ENCODE results near the gene DIDO1.

Gene DIDO1

GRCh38 chr20:62908971-62909791, 17.1 kb downstream of the DIDO1 start:
- no peak for DNase-seq

- DNase-seq: peak in 5 of 6 experiments; percentile 18 to 39 (median 27)
Observed at GRCh38 chr20:62907384-62908317, 18.7 kb downstream of the DIDO1 start.

GRCh38 chr20:62906647-62907375, 19.5 kb downstream of the DIDO1 start:
- DNase-seq: no peak

DNA sequence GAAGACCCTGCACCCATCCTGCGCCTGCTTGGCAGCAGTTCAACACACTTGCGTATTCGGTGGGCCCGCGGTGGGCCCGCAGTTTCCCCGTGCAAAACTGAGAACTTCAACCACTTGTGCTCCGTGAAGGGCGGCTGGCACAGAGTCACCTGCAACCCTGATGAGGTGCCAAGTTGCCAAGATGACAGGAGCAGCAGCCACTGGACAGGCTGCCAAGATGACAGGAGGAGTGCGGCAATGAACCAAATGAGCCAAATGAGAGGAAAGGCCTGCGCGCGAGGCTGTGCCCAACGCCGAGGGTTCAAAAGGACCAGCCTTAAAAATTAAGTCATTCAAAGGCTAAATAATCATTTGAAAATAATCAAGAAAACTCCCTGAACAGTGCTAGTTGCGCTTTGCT, 20.1 kb downstream of the DIDO1 start:
- no peak for DNase-seq

DNA sequence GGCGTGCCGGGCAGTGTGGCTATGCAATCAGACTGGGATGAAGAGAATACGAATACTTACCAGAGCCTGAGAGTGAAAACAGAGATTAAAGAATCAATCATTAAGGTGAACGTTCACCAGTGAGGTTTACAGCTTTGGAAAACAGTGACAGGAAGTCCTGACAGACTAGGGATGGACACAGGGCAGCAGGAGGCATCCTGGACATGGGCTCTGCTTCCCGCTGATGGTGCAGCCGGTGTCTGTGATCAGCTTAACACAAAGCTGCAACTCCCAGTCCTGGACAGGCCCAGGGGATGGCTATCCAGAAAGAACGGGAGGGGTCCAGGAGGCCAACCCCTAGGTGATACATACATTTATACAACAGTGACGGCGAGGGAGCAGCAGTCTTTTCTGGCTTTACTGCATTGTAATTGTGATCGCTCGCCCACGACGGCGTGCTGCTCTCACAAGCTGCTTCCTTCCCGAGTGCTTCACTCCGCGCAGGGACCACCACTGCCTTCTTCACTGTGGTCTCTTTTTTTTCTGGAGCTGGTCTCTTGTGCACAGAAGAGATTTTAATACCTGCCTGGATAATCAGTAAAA, 20.7 kb downstream of the DIDO1 start:
- no peak for DNase-seq

DNA sequence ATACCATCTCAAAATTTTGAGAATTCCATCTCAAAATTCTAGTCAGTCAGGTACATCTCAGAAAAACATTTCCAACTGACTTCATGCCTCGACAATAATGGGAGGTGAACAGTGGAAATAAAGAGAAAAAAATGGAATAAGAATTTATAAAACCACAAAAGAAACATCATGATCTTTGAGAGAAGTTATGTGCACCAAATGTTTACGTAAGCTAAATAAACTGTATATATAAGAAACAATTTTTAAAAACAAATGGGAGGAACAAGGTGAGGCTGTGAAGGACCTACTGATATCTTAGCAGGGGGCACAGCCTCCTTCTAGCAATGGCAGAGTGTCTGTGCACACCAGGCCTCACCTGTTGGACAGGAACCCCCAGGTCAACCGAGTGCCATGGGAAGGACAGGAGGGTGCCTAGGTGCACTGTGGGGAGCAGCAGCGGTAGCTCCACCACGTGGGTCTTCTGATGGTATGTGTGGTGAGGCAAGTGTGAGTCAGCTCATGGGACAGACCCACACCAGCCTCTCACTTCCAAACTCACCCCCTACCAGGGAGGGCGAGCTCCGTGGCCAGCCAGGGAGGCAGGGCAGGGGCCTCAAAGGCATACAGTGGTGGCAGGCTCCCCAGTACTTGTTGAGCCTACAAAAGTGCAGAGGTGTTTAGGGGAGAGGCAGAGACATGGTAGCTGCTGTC, 23.2 kb downstream of the DIDO1 start:
- DNase-seq: no peak

GRCh38 chr20:62901891-62902290, 24.4 kb downstream of the DIDO1 start:
- DNase-seq: no peak

DNA sequence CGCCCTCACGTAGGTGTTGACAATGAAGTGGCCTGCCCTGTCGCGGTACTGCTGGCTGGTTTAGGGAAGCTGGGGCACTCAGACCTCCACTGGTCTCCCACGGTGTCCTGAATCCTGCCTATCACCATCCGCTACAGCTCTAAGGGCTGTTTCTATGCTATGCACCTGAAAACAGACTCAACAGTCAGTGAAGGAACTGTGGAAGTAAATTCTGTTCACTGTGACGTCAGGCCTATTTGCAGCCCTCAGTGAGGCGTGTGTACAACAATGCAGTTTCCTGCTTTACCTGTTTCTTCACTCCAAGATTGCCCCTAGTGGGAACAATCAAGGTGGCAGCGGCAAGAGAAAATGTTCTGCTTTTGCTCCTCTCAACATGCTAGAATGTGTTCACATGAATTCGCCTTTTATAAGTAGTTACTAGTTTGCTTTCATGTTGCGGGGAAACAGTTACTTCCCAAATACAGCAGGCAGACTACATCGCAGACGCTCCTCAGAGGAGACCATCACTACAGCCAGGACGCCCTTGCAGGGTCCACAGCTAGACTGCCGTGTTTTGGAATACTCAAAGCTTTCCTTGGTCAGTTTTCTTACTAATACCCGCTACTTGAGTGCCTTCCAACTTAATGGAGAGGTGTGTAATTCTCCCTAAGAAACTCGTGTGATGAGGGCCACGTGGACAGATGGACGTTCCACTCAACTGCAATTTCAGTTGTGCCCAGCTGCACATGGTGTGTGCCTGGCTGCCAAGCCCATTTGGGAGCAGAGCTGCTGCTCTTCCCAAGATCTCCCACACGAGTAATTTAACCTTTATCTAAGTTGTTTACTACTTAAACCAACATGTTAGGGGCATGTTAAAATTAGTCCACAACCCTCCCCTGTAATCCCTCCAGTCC, 25.4 kb downstream of the DIDO1 start:
- DNase-seq: peak; percentile 21 to 59 (median 45)

GRCh38 chr20:62900052-62900691, 26.1 kb downstream of the DIDO1 start:
- peak; percentile 61 to 80 (median 70) for DNase-seq

GRCh38 chr20:62899633-62900051, 26.7 kb downstream of the DIDO1 start:
- no peak for DNase-seq

GRCh38 chr20:62898970-62899632, 27.2 kb downstream of the DIDO1 start:
- DNase-seq: no peak

GRCh38 chr20:62898093-62898964, 28.0 kb downstream of the DIDO1 start:
- no peak for DNase-seq

- no peak for DNase-seq
Observed at GRCh38 chr20:62897666-62898065, 28.6 kb downstream of the DIDO1 start.

GRCh38 chr20:62896526-62896925, 29.8 kb downstream of the DIDO1 start:
- DNase-seq: no peak

DNA sequence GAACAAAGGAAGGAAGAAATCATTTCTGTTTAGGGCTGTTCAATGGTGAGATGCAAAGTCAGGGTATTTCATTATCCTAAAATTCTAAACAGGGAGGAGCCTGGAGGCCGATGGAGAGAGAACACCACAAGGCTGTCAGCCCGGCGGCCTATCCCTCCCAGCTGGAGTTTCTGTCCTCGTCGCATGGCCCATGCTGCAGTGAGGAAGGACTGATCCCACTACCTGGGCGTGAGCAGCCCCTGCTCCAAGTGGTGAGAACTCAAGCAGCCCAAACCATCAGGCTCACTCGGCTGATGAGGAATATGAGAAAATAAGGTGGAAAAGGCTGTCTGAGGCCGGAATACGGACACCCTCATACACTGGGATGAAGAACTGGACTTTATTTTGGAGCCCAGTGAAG, 30.8 kb downstream of the DIDO1 start:
- DNase-seq: no peak

DNA sequence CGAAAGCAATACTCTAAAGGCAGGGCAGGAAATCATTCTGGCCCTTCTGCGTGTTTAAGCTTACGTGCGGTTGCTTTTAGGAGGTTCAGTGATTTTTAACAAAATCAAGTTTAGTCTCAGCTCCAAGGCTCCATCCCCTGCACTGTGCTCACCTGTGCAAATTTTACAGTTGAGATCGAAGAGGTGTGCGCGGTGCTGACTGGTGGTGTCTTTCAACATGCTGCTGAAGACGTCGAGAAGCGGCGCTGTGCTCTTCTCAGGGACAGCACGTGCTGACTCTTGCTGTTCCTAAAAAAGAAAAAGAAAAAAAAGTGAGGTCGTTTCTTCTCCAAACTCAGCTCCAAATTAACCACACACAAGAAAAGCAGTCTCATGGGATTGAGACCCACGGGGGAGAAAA, 32.0 kb downstream of the DIDO1 start:
- DNase-seq: no peak

GRCh38 chr20:62893700-62894099, 32.6 kb downstream of the DIDO1 start:
- no peak for DNase-seq

DNA sequence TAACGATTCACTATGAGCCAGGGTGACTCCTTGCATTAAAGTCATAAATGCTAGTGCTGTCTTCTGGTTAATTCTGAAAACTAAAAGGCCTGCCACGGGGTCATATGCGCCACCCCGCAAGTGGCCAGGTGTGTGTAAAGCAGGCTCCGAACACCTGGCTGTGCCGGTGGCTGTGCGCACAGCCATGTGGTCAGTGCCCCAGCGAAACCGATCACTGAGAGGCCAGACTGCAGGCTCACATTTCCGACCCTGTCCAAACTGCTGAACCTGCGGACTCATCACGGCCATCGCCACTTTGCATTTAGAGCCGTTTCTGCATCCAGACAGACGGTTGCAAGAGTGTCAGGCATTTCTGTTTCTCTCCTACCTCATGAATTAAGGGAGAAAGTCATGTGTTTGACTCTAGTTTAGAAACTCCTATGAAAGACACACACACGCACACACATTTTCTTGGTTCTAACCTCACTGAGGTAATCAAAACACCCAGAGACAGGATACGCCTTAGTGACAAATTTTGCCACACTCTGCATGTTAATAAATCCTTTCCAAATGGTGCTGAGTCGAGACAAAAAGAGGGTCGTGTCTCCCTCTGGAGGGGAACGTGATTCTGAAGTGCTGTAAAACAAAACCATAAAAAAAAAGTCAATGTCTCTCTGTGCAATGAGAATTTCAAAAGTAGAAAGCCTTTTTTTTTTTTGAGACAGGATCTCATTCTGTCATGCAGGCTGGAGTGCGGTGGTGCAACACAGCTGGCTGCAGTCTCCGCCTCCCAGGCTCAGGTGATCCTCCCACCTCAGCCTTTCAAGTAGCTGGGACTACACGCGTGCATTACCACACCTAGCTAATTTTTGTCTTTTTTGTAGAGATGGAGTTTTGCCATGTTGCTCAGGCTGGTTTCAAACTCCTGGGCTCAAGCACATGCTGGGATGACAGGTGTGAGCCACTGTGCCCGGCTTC, 33.7 kb downstream of the DIDO1 start:
- DNase-seq: peak; percentile 16 to 79 (median 60)
